AG04449 (cell line): ENCODE data around the gene PLA2G4B.

Experiments used
- CTCF ChIA-PET: fragments of 350-600 bp; formaldehyde crosslinking; extraction: SDS; loops from one replicate; lab custom pipeline; 2021; ENCODE audit warnings: antibody characterized with exemption; lab: Yijun Ruan, JAX
- POLR2A ChIA-PET: fragments of 400-600, 350-600 bp; formaldehyde crosslinking; extraction: SDS; loops from one replicate; lab custom pipeline; 2020; ENCODE audit warnings: antibody characterized with exemption, inconsistent platforms; lab: Yijun Ruan, JAX
- DNase-seq: peaks from one replicate; pipeline ENCODE4 v3.0.0-alpha.2; 2010; ENCODE audit warnings: low read depth, low spot score
- H3K4me3 ChIP-seq: 2 replicates; pipeline ENCODE4 v1.5.1; 2011; ENCODE audit warnings: low read depth, mild to moderate bottlenecking, control low read depth, low read length
- CTCF ChIP-seq: IDR thresholded peaks from one replicate; pipeline ENCODE4 v1.5.1; 2011; ENCODE audit warnings: mild to moderate bottlenecking, moderate library complexity, low read length, control low read depth, inconsistent platforms; ENCODE audit not compliant: insufficient read depth; ENCODE audit errors: missing control alignments

Gene PLA2G4B

GRCh38 chr15:41852736-41853590 lies 14.3 kb downstream of the PLA2G4B start:
- CTCF ChIA-PET = interaction anchor here (1.2 kb wide), 1 partner anchor 52 kb away, joined by 3 read pairs; no protein-coding TSS in a partner anchor
- POLR2A ChIA-PET = no interaction called here
- no peak overlapping the region for H3K4me3 ChIP-seq
- DNase-seq = no peak
- no peak for TF ChIP-seq CTCF

GRCh38 chr15:41853831-41854230 lies 15.2 kb downstream of the PLA2G4B start:
- H3K4me3 ChIP-seq = no peak overlapping the region
- CTCF ChIA-PET = interaction anchor here (1.0 kb wide), 1 partner anchor 22 kb away, joined by 3 read pairs; no protein-coding TSS in a partner anchor
- POLR2A ChIA-PET = no interaction called here
- no peak for TF ChIP-seq CTCF
- no peak for DNase-seq

GRCh38 chr15:41854443-41854842 lies 15.8 kb downstream of the PLA2G4B start:
- TF ChIP-seq CTCF = no peak
- H3K4me3 ChIP-seq = no peak overlapping the region
- POLR2A ChIA-PET = no interaction called here
- CTCF ChIA-PET = interaction anchor here (1.0 kb wide), 1 partner anchor 23 kb away, joined by 3 read pairs; no protein-coding TSS in a partner anchor
- DNase-seq = no peak

- no peak overlapping the region for H3K4me3 ChIP-seq
- no peak for TF ChIP-seq CTCF
- ChIA-PET POLR2A (no interaction called here), CTCF (interaction anchor here (1.4 kb wide), 1 partner anchor 49 kb away, joined by 3 read pairs; no protein-coding TSS in a partner anchor)
- no peak for DNase-seq
These were observed 16.8 kb downstream of the PLA2G4B start for GRCh38 chr15:41855261-41855961.

- DNase-seq = no peak
- ChIA-PET POLR2A (no interaction called here), CTCF (interaction anchor here (1.4 to 1.6 kb wide), 2 partner anchors 48 kb away, joined by 3 to 4 read pairs; no protein-coding TSS in a partner anchor)
- H3K4me3 ChIP-seq = no peak overlapping the region
- no peak for TF ChIP-seq CTCF
These were observed 17.6 kb downstream of the PLA2G4B start for GRCh38 chr15:41856262-41856661.

GRCh38 chr15:41856716-41857115 lies 18.1 kb downstream of the PLA2G4B start:
- no peak for TF ChIP-seq CTCF
- DNase-seq = no peak
- ChIA-PET CTCF (interaction anchor here (1.6 kb wide), 1 partner anchor 48 kb away, joined by 4 read pairs; no protein-coding TSS in a partner anchor), POLR2A (no interaction called here)
- no peak overlapping the region for H3K4me3 ChIP-seq
